ENCODE data around the gene APOA5.
"Not testable (repeated sequence)": the region's sequence is repeated elsewhere in the genome, so short reads cannot be mapped to it uniquely, and the experiment has no call there.

Gene APOA5

GRCh38 chr11:116836632-116836991, 44.9 kb upstream of the APOA5 start:
- Histone ChIP-seq H4K5ac (ENCODE audit: low read length) (no peak overlapping the region), H3K27me3 (ENCODE audit: insufficient read depth, low read length, poor library complexity) (no peaks in the 10 kb centered on the region), H2BK15ac (replicated peaks; ENCODE audit: low read depth) (no peak overlapping the region), H3K18ac (ENCODE audit: low read length) (no peak overlapping the region), H2BK120ac (ENCODE audit: low read depth, low read length) (no peak overlapping the region), H3K79me1 (ENCODE audit: low read length) (no peaks in the 10 kb centered on the region), H3K9ac (ENCODE audit: low read length) (no peak overlapping the region), H4K8ac (ENCODE audit: low read depth, low read length) (no peak overlapping the region), H3K27ac (ENCODE audit: low read depth, low read length) (no peak overlapping the region), H3K36me3 (ENCODE audit: control insufficient read depth, insufficient read depth, low read length) (no peaks in the 10 kb centered on the region), H3K23ac (ENCODE audit: low read length) (no peak overlapping the region), H3K4me2 (ENCODE audit: low read length) (no peak overlapping the region), H3K4ac (ENCODE audit: low read depth, low read length) (peak overlapping the region; percentile 38), H2AK5ac (ENCODE audit: low read length) (peak overlapping the region; percentile 93), H3K4me1 (ENCODE audit: control insufficient read depth, low read depth, low read length) (peaks cover 8% of the 10 kb centered on the region), H3K79me2 (ENCODE audit: control insufficient read depth, insufficient read depth, low read length) (no peaks in the 10 kb centered on the region), H2BK5ac (ENCODE audit: low read length) (no peak overlapping the region), H3K56ac (ENCODE audit: low read length) (peak overlapping the region; percentile 51), H3K4me3 (ENCODE audit: low read length) (no peak overlapping the region)
- WGBS (ENCODE audit: extremely low coverage, insufficient coverage, low lambda C conversion rate), result no CpG with 5 or more reads among the region's 7 CpGs
- no peak for DNase-seq

- Histone ChIP-seq H3K4me3 (ENCODE audit: low read length) (peak overlapping the region; percentile 12), H3K9ac (ENCODE audit: low read length) (peak overlapping the region; percentile 68), H4K5ac (ENCODE audit: low read length) (no peak overlapping the region), H3K36me3 (ENCODE audit: control insufficient read depth, insufficient read depth, low read length) (no peaks in the 10 kb centered on the region), H2BK120ac (ENCODE audit: low read depth, low read length) (no peak overlapping the region), H3K18ac (ENCODE audit: low read length) (no peak overlapping the region), H3K4me1 (ENCODE audit: control insufficient read depth, low read depth, low read length) (peaks cover 8% of the 10 kb centered on the region), H3K27me3 (ENCODE audit: insufficient read depth, low read length, poor library complexity) (no peaks in the 10 kb centered on the region), H3K27ac (ENCODE audit: low read depth, low read length) (no peak overlapping the region), H3K4ac (ENCODE audit: low read depth, low read length) (peak overlapping the region; percentile 22), H3K79me1 (ENCODE audit: low read length) (no peaks in the 10 kb centered on the region), H3K4me2 (ENCODE audit: low read length) (peak overlapping the region; percentile 70), H3K23ac (ENCODE audit: low read length) (peak overlapping the region; percentile 29), H4K8ac (ENCODE audit: low read depth, low read length) (no peak overlapping the region), H3K79me2 (ENCODE audit: control insufficient read depth, insufficient read depth, low read length) (no peaks in the 10 kb centered on the region), H3K56ac (ENCODE audit: low read length) (peak overlapping the region; percentile 93), H2AK5ac (ENCODE audit: low read length) (peak overlapping the region; percentile 93), H2BK5ac (ENCODE audit: low read length) (no peak overlapping the region), H2BK15ac (replicated peaks; ENCODE audit: low read depth) (no peak overlapping the region)
- WGBS (ENCODE audit: extremely low coverage, insufficient coverage, low lambda C conversion rate), result no CpG with 5 or more reads among the region's 57 CpGs
- DNase-seq, result peak; percentile 96
Measured at GRCh38 chr11:116835791-116836631, 44.3 kb upstream of the APOA5 start.

GRCh38 chr11:116835042-116835772, 43.5 kb upstream of the APOA5 start:
- DNase-seq, result no peak
- peak overlapping the region; percentile 70 for H3K4me2 ChIP-seq (ENCODE audit: low read length)
- no peak overlapping the region for H4K8ac ChIP-seq (ENCODE audit: low read depth, low read length)
- H2BK15ac ChIP-seq (replicated peaks; ENCODE audit: low read depth), result no peak overlapping the region
- H3K27me3 ChIP-seq (ENCODE audit: insufficient read depth, low read length, poor library complexity), result no peaks in the 10 kb centered on the region
- peak overlapping the region; percentile 68 for H3K9ac ChIP-seq (ENCODE audit: low read length)
- H3K4ac ChIP-seq (ENCODE audit: low read depth, low read length), result peak overlapping the region; percentile 22
- WGBS (ENCODE audit: extremely low coverage, insufficient coverage, low lambda C conversion rate), result no CpG with 5 or more reads among the region's 28 CpGs
- peak overlapping the region; percentile 29 for H3K23ac ChIP-seq (ENCODE audit: low read length)
- no peak overlapping the region for H3K27ac ChIP-seq (ENCODE audit: low read depth, low read length)
- H2BK5ac ChIP-seq (ENCODE audit: low read length), result no peak overlapping the region
- no peak overlapping the region for H3K18ac ChIP-seq (ENCODE audit: low read length)
- no peak overlapping the region for H2AK5ac ChIP-seq (ENCODE audit: low read length)
- H3K36me3 ChIP-seq (ENCODE audit: control insufficient read depth, insufficient read depth, low read length), result no peaks in the 10 kb centered on the region
- H3K4me3 ChIP-seq (ENCODE audit: low read length), result no peak overlapping the region
- no peak overlapping the region for H4K5ac ChIP-seq (ENCODE audit: low read length)
- H3K79me2 ChIP-seq (ENCODE audit: control insufficient read depth, insufficient read depth, low read length), result no peaks in the 10 kb centered on the region
- H3K79me1 ChIP-seq (ENCODE audit: low read length), result no peaks in the 10 kb centered on the region
- H3K56ac ChIP-seq (ENCODE audit: low read length), result peak overlapping the region; percentile 93
- no peak overlapping the region for H2BK120ac ChIP-seq (ENCODE audit: low read depth, low read length)
- H3K4me1 ChIP-seq (ENCODE audit: control insufficient read depth, low read depth, low read length), result peaks cover 8% of the 10 kb centered on the region

- not testable (repeated sequence) for H2AK5ac ChIP-seq (ENCODE audit: low read length)
Measured at GRCh38 chr11:116834535-116835041, 42.9 kb upstream of the APOA5 start.

GRCh38 chr11:116833816-116834534, 42.3 kb upstream of the APOA5 start:
- H4K8ac ChIP-seq (ENCODE audit: low read depth, low read length), result no peak overlapping the region
- H3K79me2 ChIP-seq (ENCODE audit: control insufficient read depth, insufficient read depth, low read length), result no peaks in the 10 kb centered on the region
- no peak overlapping the region for H2BK120ac ChIP-seq (ENCODE audit: low read depth, low read length)
- H3K27me3 ChIP-seq (ENCODE audit: insufficient read depth, low read length, poor library complexity), result no peaks in the 10 kb centered on the region
- no peak overlapping the region for H3K9ac ChIP-seq (ENCODE audit: low read length)
- no peak overlapping the region for H3K27ac ChIP-seq (ENCODE audit: low read depth, low read length)
- no peak overlapping the region for H3K18ac ChIP-seq (ENCODE audit: low read length)
- H2BK5ac ChIP-seq (ENCODE audit: low read length), result no peak overlapping the region
- H3K36me3 ChIP-seq (ENCODE audit: control insufficient read depth, insufficient read depth, low read length), result no peaks in the 10 kb centered on the region
- H3K4me2 ChIP-seq (ENCODE audit: low read length), result no peak overlapping the region
- H2AK5ac ChIP-seq (ENCODE audit: low read length), result no peak overlapping the region
- no peaks in the 10 kb centered on the region for H3K79me1 ChIP-seq (ENCODE audit: low read length)
- no peak overlapping the region for H3K56ac ChIP-seq (ENCODE audit: low read length)
- no peak overlapping the region for H3K4ac ChIP-seq (ENCODE audit: low read depth, low read length)
- no peak overlapping the region for H4K5ac ChIP-seq (ENCODE audit: low read length)
- DNase-seq, result no peak
- H3K23ac ChIP-seq (ENCODE audit: low read length), result no peak overlapping the region
- no CpG with 5 or more reads among the region's 14 CpGs for WGBS (ENCODE audit: extremely low coverage, insufficient coverage, low lambda C conversion rate)
- H3K4me3 ChIP-seq (ENCODE audit: low read length), result no peak overlapping the region
- peaks cover 8% of the 10 kb centered on the region for H3K4me1 ChIP-seq (ENCODE audit: control insufficient read depth, low read depth, low read length)
- H2BK15ac ChIP-seq (replicated peaks; ENCODE audit: low read depth), result no peak overlapping the region

More at GRCh38 chr11:116834535-116835041, 42.9 kb upstream of the APOA5 start:
- H3K4ac ChIP-seq (ENCODE audit: low read depth, low read length); H4K5ac ChIP-seq (ENCODE audit: low read length); H3K79me1 ChIP-seq (ENCODE audit: low read length); H2BK5ac ChIP-seq (ENCODE audit: low read length); H3K9ac ChIP-seq (ENCODE audit: low read length); H2BK120ac ChIP-seq (ENCODE audit: low read depth, low read length); H3K4me3 ChIP-seq (ENCODE audit: low read length); H4K8ac ChIP-seq (ENCODE audit: low read depth, low read length); H3K56ac ChIP-seq (ENCODE audit: low read length); H3K79me2 ChIP-seq (ENCODE audit: control insufficient read depth, insufficient read depth, low read length); H3K4me1 ChIP-seq (ENCODE audit: control insufficient read depth, low read depth, low read length); H2BK15ac ChIP-seq (replicated peaks; ENCODE audit: low read depth); H3K27me3 ChIP-seq (ENCODE audit: insufficient read depth, low read length, poor library complexity); H3K36me3 ChIP-seq (ENCODE audit: control insufficient read depth, insufficient read depth, low read length); DNase-seq; H3K4me2 ChIP-seq (ENCODE audit: low read length); H3K18ac ChIP-seq (ENCODE audit: low read length); H3K27ac ChIP-seq (ENCODE audit: low read depth, low read length); H3K23ac ChIP-seq (ENCODE audit: low read length): not testable (repeated sequence)
- WGBS (ENCODE audit: extremely low coverage, insufficient coverage, low lambda C conversion rate), result no CpG with 5 or more reads among the region's 13 CpGs

All from mesendoderm (in vitro differentiated cells).